GM12891 (cell line): ENCODE measurements around the gene DEFB126.

Source experiments
- PAX5 ChIP-seq: IDR thresholded peaks from 2 replicates; pipeline ENCODE4 v1.6.1; 2011; ENCODE audit warnings: low read length, moderate library complexity, mild to moderate bottlenecking; ENCODE audit not compliant: insufficient read depth, severe bottlenecking
- POLR2A ChIP-seq: IDR thresholded peaks from 2 replicates; pipeline ENCODE4 v1.6.1; 2011; ENCODE audit warnings: low read depth, low read length, control low read depth
- POLR2AphosphoS5 ChIP-seq: IDR thresholded peaks from 2 replicates; pipeline ENCODE4 v1.6.1; 2011; ENCODE audit warnings: low read depth, low read length, control low read depth
- POU2F2 ChIP-seq: IDR thresholded peaks from 2 replicates; pipeline ENCODE4 v1.6.1; 2011; ENCODE audit warnings: low read depth, mild to moderate bottlenecking, control low read depth, low read length, moderate library complexity
- SPI1 ChIP-seq: IDR thresholded peaks from 2 replicates; pipeline ENCODE4 v1.6.1; 2011; ENCODE audit warnings: low read depth, low read length, control low read depth
- TAF1 ChIP-seq: IDR thresholded peaks from 2 replicates; pipeline ENCODE4 v1.6.1; 2011; ENCODE audit warnings: low read depth, low read length, control low read depth

GRCh38 chr20:157154-157553 is 14.8 kb downstream of the DEFB126 start, which contains the start of gene DEFB127:
- TF ChIP-seq POLR2A (no peak), TAF1 (no peak), SPI1 (no peak), POLR2AphosphoS5 (no peak), POU2F2 (no peak), PAX5 (no peak)
